ENCODE results near the gene CNOT10.

DNA sequence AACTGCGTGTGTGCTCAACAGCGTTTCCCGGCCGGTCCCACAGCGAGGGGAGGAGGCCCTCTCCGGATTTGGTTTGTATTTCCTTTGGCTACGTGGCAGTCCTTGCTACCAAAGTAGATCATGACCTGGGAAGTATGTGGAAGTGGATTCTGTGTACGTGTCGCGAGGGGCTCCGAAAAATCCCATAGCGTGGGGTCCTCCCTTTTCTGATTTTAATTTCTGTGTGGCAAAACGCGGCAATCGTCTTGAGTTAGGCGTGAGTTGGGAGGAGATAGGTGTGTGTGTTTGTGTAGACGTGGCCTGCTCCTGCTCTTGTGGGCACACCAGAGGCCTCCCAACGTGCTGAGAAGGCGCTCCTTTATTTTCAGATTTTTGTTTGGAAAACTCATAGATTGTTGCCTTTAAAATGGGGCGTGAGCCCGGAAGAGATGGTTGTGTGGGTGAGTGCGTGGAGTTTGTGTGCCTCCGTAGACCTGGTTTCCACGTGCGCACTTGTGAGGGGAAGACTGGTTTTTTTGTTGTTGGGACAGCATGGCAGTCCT is 134.1 kb downstream of the CNOT10 start:
- TF ChIP-seq, protein P1, sequence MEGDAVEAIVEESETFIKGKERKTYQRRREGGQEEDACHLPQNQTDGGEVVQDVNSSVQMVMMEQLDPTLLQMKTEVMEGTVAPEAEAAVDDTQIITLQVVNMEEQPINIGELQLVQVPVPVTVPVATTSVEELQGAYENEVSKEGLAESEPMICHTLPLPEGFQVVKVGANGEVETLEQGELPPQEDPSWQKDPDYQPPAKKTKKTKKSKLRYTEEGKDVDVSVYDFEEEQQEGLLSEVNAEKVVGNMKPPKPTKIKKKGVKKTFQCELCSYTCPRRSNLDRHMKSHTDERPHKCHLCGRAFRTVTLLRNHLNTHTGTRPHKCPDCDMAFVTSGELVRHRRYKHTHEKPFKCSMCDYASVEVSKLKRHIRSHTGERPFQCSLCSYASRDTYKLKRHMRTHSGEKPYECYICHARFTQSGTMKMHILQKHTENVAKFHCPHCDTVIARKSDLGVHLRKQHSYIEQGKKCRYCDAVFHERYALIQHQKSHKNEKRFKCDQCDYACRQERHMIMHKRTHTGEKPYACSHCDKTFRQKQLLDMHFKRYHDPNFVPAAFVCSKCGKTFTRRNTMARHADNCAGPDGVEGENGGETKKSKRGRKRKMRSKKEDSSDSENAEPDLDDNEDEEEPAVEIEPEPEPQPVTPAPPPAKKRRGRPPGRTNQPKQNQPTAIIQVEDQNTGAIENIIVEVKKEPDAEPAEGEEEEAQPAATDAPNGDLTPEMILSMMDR (IDR thresholded peaks at IDR 0.05), result no peak
- no peak for TF ChIP-seq ZFX (IDR thresholded peaks at IDR 0.05; ENCODE audit: borderline replicate concordance)

All from 22Rv1 (cell line).